CD4-positive, alpha-beta T cell treated with Interleukin-17A for 1 hour (primary cell): ENCODE data around the gene NEBL.

Source experiments
- DNase-seq: peaks from one replicate; pipeline ENCODE4 v3.0.0-alpha.2; 2020

Gene NEBL

GRCh38 chr10:20771051-20771450 is 126.1 kb downstream of the NEBL start:
- DNase-seq = no peak

- no peak for DNase-seq
These were observed 127.6 kb downstream of the NEBL start for GRCh38 chr10:20769481-20769880.

DNA sequence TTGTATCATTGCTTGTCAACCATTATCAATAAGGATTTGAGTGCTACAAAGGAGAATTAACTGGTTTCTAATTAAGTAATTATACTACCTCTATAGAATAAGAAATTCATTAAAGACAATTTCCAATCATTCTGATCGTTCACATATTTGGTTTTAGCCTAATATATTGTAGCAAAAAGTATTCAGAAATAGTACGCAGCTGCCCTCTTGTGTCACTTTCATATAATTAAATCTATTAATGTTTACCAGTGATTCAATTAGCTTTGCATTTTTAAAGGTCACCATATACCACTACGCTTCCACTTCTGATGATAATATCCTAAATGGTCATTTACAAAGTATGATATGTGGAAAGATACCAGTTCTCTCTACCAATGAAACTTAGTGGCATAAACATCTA is 128.3 kb downstream of the NEBL start:
- no peak for DNase-seq

- DNase-seq = no peak
These were observed 130.1 kb downstream of the NEBL start for GRCh38 chr10:20767028-20767427.

GRCh38 chr10:20765066-20765465 is 132.0 kb downstream of the NEBL start:
- no peak for DNase-seq

- no peak for DNase-seq
These were observed 136.7 kb downstream of the NEBL start for GRCh38 chr10:20760460-20760859.

DNA sequence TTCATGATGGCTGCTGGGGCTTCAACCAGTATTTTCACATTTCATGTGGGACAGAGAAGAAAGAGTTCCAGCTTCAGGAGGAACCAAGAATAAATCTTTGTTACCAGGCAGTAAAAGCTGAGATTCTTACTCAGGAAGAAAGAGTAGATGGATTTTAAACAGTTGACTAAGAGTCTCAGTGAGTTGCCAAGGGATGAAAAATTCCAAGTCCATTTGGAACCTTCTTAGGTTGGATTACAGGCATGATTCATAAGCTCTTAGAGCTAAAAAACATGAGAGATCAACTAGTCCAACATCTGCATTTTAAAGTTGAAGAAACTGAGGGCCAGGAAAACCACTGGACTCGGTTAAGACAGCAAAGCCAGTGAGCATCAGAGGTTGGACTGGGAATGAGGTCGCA is 148.6 kb downstream of the NEBL start:
- no peak for DNase-seq

GRCh38 chr10:20747782-20748181 is 149.3 kb downstream of the NEBL start:
- no peak for DNase-seq

- no peak for DNase-seq
These were observed 150.3 kb downstream of the NEBL start for GRCh38 chr10:20746856-20747255.

DNA sequence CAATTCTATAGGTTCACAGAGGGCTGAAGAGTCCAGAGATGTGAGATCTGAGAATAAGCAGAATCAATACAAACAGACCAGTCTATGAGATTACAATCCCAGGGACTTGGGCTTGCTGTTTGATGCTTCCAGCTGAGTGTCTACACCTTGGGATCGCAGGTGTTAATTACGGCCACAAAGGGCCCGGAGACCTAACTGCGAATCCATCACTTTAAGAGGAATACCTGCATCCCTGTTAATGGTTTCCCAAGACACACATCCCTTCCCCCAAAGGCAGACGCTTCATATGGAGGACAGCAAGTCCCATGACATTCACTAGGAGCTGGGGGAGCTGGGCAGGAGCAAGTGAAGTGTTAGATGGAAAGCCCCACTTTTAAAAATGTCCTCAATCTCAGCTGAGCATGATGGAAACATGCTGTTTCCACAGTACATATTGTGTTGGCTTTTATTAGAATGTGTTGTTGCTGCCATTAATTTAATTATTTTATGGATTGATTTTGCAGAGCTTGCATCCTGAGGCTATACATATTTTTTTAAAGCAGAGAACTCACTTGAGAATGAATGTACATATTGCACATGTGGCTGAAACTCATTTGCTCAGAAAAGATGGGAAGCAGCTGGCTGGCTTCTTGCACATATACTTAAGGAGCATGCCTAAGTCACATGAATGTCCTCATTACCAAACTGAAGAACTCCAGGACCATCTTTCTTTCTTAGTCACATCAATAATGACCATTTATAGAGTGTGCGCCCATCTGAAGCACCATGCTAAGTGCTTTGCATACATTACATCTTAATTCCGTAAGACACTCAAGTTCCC is 151.3 kb downstream of the NEBL start:
- no peak for DNase-seq

- no peak for DNase-seq
These were observed 152.3 kb downstream of the NEBL start for GRCh38 chr10:20744821-20745220.

DNA sequence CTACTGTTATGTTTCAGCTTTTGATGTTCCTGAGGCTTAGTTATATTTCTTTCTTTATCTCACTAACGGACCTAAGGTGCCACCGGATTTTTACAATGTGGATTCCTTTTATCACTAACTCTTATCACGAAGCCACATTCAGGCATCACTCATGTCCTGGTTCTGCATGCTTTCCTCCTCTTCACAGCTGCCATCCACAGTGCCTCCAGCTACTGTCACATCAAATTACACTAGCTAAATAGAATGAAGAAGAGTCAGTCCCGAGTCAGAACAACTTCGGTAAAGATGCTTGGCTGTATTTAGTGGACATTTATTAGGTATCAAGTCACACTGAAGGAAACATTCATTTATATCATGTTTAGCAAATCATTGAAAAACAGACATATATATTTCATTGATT is 153.2 kb downstream of the NEBL start:
- no peak for DNase-seq

DNA sequence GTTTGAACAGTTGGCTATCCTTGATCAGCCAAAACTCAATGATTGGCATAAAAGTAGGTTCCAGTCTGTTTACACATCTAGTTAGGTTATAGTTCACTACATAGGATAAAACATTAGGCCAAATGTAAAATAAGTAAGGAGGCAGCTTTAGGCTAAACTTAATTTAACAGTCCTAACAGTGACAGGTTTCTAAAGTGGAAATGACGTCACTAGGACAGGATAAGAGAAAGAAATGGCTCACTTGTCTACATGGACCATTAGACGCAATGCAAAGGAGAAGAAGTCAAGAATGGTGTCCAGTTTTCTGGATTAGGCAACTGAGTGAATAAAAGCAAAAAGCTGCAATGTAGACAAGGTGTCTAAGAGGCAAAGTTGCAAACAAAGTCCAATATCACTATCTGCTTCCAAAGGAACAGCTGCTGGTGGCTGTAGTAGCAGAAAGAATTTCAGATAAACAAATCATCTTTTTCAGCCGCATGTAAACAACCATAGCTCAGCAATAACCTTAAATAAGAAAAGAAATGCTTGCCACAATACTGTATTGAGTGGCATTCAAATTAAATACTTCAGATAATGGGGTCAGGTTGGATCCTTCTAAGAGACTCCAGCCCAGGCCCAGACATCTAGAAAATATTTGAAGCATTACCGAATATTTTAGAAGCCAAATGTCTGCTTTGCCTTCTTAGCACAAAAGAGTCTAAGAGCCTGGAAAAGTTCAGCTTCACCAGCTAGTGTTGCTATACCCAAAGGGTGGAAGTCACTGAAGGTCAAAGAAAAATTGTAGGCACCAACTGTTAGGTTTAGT is 154.2 kb downstream of the NEBL start:
- no peak for DNase-seq

- no peak for DNase-seq
These were observed 157.0 kb downstream of the NEBL start for GRCh38 chr10:20740120-20740519.

DNA sequence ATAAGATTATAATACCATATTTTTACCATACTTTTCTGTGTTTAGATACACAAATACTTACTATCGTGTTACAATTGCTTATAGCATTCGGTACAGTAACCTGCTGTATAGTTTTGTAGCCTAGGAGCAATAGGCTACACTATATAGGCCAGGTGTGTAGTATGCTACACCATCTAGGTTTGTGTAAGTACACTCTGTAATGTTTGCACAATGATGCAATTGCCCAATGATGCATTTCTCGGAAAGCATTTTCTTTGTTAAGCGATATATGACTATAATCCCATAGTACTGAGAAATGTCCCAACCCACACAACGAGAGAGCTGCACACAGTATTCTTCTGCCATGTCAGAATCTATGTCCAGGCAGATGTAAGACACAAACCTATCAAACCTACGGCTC is 160.0 kb downstream of the NEBL start:
- DNase-seq = no peak
